ENCODE results near the gene PRR16.
"Not testable (repeated sequence)": the region's sequence is repeated elsewhere in the genome, so short reads cannot be mapped to it uniquely, and the experiment has no call there.

PRR16 gene

GRCh38 chr5:120463991-120464626 lies at the start of gene PRR16:
Gene PRR16, plus strand, starts transcription at chr5:120464300.
- peak within 1 kb of the TSS; percentile 91 for H3K4me3 ChIP-seq (ENCODE audit: low read depth, low read length)
- no peak for DNase-seq (ENCODE audit: low read depth)

GRCh38 chr5:120415985-120416384 lies 48.1 kb upstream of the PRR16 start:
- no peak overlapping the region for H3K4me3 ChIP-seq (ENCODE audit: low read depth, low read length)
- DNase-seq (ENCODE audit: low read depth): no peak

GRCh38 chr5:120419127-120419526 lies 45.0 kb upstream of the PRR16 start:
- DNase-seq (ENCODE audit: low read depth): peak; percentile 22
- H3K4me3 ChIP-seq (ENCODE audit: low read depth, low read length): no peak overlapping the region

- not testable (repeated sequence) for H3K4me3 ChIP-seq (ENCODE audit: low read depth, low read length); DNase-seq (ENCODE audit: low read depth)
Observed at GRCh38 chr5:120426633-120427275, 37.3 kb upstream of the PRR16 start.

- no peak for DNase-seq (ENCODE audit: low read depth)
- H3K4me3 ChIP-seq (ENCODE audit: low read depth, low read length): no peak overlapping the region
Observed at GRCh38 chr5:120430572-120430971, 33.5 kb upstream of the PRR16 start.

- no peak for DNase-seq (ENCODE audit: low read depth)
- H3K4me3 ChIP-seq (ENCODE audit: low read depth, low read length): no peak overlapping the region
Observed at GRCh38 chr5:120432861-120433260, 31.2 kb upstream of the PRR16 start.

GRCh38 chr5:120435129-120435528 lies 29.0 kb upstream of the PRR16 start:
- DNase-seq (ENCODE audit: low read depth): no peak
- H3K4me3 ChIP-seq (ENCODE audit: low read depth, low read length): no peak overlapping the region

GRCh38 chr5:120436996-120437395 lies 27.1 kb upstream of the PRR16 start:
- H3K4me3 ChIP-seq (ENCODE audit: low read depth, low read length): no peak overlapping the region
- DNase-seq (ENCODE audit: low read depth): peak; percentile 26

- H3K4me3 ChIP-seq (ENCODE audit: low read depth, low read length): no peak overlapping the region
- DNase-seq (ENCODE audit: low read depth): no peak
Observed at GRCh38 chr5:120442694-120443093, 21.4 kb upstream of the PRR16 start.

GRCh38 chr5:120443607-120444006 lies 20.5 kb upstream of the PRR16 start:
- H3K4me3 ChIP-seq (ENCODE audit: low read depth, low read length): no peak overlapping the region
- DNase-seq (ENCODE audit: low read depth): no peak

- DNase-seq (ENCODE audit: low read depth): peak; percentile 88
- H3K4me3 ChIP-seq (ENCODE audit: low read depth, low read length): no peak overlapping the region
Observed at GRCh38 chr5:120446068-120446492, 18.0 kb upstream of the PRR16 start.

GRCh38 chr5:120446901-120447300 lies 17.2 kb upstream of the PRR16 start:
- no peak for DNase-seq (ENCODE audit: low read depth)
- no peak overlapping the region for H3K4me3 ChIP-seq (ENCODE audit: low read depth, low read length)

GRCh38 chr5:120447706-120448239 lies 16.3 kb upstream of the PRR16 start:
- no peak for DNase-seq (ENCODE audit: low read depth)
- H3K4me3 ChIP-seq (ENCODE audit: low read depth, low read length): no peak overlapping the region

- no peak overlapping the region for H3K4me3 ChIP-seq (ENCODE audit: low read depth, low read length)
- no peak for DNase-seq (ENCODE audit: low read depth)
Observed at GRCh38 chr5:120449501-120449900, 14.6 kb upstream of the PRR16 start.

GRCh38 chr5:120450910-120451309 lies 13.2 kb upstream of the PRR16 start:
- H3K4me3 ChIP-seq (ENCODE audit: low read depth, low read length): no peak overlapping the region
- no peak for DNase-seq (ENCODE audit: low read depth)

- H3K4me3 ChIP-seq (ENCODE audit: low read depth, low read length): no peak overlapping the region
- DNase-seq (ENCODE audit: low read depth): no peak
Observed at GRCh38 chr5:120451445-120451844, 12.7 kb upstream of the PRR16 start.

GRCh38 chr5:120452471-120452870 lies 11.6 kb upstream of the PRR16 start:
- H3K4me3 ChIP-seq (ENCODE audit: low read depth, low read length): no peak overlapping the region
- DNase-seq (ENCODE audit: low read depth): no peak

- DNase-seq (ENCODE audit: low read depth): peak; percentile 85
- H3K4me3 ChIP-seq (ENCODE audit: low read depth, low read length): no peak overlapping the region
Observed at GRCh38 chr5:120454094-120454798, 9.9 kb upstream of the PRR16 start.

- H3K4me3 ChIP-seq (ENCODE audit: low read depth, low read length): no peak overlapping the region
- DNase-seq (ENCODE audit: low read depth): no peak
Observed at GRCh38 chr5:120456006-120456405, 8.1 kb upstream of the PRR16 start.

- no peak overlapping the region for H3K4me3 ChIP-seq (ENCODE audit: low read depth, low read length)
- DNase-seq (ENCODE audit: low read depth): no peak
Observed at GRCh38 chr5:120457839-120458507, 6.1 kb upstream of the PRR16 start.

Data from skeletal muscle cell (primary cell).